22Rv1 (cell line): Measurements from ENCODE around the gene KRT33A.

ENCODE experiments used
- CTCF ChIP-seq: fragments of 450-650 bp; IDR thresholded peaks from 2 replicates; pipeline ENCODE4 v1.5.1; 2017; ENCODE audit warnings: mild to moderate bottlenecking
- ZFX ChIP-seq: fragments of 450-650 bp; IDR thresholded peaks from 2 replicates; pipeline ENCODE4 v1.6.1; 2017; ENCODE audit warnings: antibody characterized with exemption, borderline replicate concordance

GRCh38 chr17:41339571-41340172, 11.0 kb downstream of the KRT33A start:
- TF ChIP-seq CTCF, result no peak
- no peak for TF ChIP-seq ZFX
